Hippocampal formation (tissue), 2 donors: Measurements from ENCODE around the gene DYSF.
"Not testable (repeated sequence)": the region's sequence is repeated elsewhere in the genome, so short reads cannot be mapped to it uniquely, and the experiment has no call there.

Source experiments
- DNase-seq, 2 donors: peaks; one replicate each; lab custom pipeline; 2025; lab: John Stamatoyannopoulos, UW

Gene DYSF

DNA sequence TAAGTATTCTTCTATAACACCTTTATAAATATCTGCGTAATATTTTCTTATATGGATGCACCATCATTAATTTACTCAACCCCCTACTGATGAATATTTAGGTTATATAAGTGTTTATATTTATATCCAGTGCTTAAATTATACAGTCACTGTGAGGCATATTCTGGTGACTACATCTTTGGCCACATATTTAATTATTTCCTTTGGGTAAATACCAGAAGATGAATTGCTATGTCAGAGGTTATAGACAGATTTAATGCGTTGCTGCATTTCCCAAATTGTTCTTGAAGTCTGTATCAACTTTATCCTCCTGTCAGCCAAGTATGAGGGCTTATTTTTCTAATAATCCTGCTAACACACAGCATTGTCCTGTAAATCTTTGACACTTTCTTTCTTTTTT lies 18.7 kb downstream of the DYSF start:
- no peak for DNase-seq

DNA sequence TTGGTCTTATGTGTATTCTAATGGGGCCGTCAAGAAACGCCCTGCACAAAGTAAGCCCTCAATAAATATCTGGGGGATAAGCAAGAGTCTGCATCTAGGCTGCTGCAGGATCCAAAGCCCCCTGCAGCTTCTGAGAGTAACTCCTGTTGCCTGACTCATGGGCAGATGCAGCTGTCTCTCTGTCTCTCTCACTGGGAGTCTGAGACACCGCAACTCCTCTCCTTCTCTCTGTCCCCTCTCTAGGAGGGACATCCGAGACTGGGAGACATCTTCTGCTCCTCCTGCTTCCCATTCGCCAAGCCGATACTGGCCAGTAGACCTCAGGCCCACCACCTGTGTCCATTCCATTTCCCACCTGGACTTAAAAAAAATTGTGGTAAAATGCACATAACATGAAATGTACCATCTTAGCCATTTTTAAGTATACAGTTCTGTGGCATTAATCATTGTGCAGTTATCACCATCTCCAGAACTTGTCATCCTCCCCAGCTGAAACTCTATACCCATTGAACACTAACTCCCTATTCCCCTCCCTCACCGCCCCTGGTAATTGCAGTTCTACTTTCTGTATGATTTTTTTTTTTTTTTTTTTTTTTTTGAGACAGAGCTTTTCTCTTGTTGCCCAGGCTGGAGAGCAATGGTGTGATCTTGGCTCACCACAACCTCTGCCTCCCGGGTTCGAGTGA lies 20.1 kb downstream of the DYSF start:
- DNase-seq: no peak

DNA sequence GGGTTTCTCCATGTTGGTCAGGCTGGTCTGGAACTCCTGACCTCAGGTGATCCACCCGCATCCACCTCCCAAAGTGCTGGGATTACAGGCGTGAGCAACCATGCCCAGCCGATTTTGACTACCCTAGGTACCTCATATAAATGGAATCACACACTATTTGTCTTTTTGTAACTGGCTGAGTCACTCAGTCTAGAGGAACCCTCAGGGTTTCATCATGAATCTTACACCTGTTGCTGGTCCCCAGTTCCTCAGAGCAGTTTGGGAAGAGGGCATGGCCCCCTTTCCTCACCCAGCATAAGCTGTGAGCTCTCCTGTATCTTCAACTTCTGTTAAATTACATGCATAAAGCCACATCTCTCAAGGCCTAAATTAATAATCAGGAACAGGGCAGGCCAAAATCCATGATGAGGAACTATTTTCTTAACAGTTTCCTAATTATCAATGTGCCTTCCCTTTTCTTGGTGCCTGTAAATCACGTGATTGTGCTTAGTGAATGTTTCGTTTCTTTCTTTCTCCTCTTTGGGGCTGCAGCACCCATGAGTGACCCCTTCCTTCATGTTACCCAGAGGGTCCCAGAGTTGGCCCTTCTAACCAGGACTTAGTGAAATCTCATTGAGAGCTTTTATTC lies 20.9 kb downstream of the DYSF start:
- DNase-seq: no peak

DNA sequence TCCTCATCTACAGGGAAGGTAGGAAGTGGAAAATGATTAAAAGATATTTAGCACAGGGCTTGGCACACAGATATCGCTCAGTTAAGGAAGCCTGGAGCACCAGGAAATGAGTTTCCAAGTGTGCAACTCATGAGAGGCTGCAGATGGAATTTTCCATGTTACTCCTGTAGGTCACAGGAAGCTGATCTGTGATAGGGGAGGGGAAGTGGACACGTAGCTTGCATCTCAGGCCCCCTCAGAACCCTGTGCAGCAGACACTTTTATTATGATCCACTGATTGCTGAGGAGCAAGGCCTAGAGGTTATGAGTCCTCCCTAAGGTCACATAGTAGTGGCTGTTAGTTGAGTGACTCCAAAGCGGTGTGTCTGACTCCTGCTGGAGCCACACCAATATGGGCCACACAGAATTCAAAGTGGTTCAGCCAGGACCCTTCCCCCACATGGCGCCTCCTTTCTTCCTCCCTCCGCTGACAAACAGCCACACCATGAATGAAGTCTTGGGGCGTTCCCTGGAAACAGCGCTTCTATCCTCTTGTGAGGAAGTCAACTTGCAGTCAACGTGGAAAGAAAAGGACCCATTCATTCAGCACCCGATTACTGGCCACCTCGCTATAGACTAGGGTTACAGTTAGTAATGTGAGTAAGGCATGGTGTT lies 21.5 kb downstream of the DYSF start:
- DNase-seq: no peak

DNA sequence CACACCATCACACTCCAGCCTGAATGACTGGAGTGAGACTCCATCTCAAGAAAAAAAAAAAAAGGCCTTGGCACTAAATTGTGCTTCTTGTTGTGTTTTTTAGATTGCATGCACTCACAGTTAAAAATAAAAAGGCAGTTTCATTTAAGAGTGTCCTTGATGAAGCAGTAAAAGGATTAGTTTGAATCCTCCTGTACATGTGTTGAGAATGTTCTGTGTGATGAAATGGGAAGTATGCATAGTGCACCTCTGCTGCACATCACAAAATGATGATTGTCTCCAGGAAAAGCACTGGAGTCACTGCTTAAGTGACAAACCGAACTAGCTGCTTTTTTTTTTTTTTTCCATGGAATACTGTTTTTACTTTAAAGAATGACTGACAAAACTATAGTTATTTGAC lies 23.1 kb downstream of the DYSF start:
- DNase-seq: no peak

DNA sequence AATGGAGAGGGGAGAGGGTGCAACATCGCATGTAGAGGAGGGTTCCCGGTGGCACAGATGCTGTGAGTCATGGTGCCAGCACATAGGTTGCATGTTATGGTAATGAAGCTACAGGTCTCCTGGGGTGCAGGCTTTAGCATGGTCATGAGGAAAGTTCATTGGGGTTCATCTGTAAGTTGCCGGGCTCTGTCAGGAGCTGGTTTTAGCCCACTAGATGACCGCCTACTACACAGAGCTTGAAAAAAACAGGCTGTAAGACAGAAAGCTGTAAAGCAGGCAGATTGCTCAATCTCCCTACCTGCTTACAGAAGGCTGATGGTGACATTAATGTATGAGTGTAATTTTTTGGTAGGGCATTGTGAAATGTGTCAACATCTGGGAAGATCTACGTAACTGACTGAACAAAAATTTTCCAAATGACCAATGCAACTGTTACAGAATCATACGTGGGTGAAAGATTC lies 23.9 kb downstream of the DYSF start:
- no peak for DNase-seq

DNA sequence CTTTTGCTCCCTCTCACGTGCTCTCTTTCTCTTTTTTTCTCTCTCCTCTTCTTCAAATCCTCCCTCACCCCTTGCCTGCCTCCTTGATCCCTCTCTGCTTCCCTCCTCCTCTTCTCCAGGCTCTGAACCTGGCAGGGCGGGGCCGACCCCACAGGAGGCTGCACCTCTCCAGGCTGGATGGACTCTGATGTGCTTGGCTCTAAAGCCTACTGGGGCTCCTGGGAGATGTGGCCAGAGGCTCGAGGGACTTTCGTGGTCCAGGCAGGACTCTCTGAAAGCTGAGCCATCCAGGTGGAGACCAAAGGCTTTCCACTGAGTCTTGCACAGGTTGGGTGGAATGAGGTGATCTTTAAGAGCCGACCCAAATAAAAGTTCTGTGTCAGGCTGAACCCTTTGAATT lies 25.4 kb downstream of the DYSF start:
- DNase-seq: no peak

DNA sequence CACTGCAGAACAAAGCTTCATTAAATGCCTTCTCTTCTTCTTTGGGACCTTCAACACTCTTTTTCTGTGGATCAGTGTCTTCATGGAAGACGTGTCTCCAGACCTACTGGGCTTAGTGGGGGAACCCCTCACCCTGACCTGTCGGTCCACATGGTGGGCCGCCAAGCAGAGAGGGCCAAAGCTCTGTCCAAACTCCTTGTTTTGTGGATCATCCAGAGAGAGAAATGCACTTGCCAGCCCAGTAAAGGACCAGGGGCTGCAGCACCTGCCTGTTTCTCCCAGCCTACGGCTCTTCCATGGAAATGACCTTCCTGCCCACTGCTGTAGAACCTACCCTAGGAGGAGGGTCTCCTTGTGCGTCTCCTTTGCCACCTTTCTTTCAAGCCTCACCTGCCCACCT lies 25.9 kb downstream of the DYSF start:
- no peak for DNase-seq

DNA sequence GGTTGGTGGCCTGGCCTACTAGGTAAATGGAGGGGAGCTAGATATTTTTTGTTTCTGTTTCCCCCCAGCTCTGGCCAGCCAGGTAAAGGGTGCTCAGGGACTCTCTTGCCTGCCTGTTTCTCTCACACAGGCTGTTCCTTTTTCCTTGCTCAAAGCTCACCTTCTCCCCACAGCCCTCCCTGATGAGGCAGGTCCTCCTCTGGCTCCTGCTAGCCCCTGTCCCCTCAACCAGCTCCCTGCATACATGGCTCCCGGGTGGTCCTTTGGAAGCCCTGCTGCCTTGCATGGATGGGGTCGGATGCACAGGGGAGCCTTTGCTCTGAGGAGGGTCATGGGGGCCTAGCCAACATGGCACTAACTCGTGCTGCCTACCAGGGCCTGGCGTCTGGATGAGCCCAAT lies 27.8 kb downstream of the DYSF start:
- DNase-seq: no peak

DNA sequence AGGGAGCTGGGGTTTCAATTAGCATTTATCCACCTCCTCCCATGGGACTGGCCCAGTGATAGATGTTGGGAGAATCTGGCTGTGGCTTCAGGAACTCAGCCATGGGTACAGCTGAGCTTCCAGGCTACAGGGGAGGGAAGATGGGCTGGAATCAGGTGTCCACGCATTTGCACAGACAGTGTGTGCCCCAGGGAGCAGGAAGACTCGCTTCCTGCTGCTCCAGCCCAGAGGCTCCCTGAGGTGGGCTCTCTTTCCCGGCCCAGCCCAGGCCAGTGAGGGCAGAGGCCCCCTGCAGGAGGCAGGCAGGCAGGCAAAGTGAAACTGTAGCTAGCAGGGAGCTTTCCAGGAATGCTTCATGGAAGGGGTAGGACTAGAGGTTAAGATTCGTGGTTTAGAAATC lies 28.7 kb downstream of the DYSF start:
- no peak for DNase-seq

DNA sequence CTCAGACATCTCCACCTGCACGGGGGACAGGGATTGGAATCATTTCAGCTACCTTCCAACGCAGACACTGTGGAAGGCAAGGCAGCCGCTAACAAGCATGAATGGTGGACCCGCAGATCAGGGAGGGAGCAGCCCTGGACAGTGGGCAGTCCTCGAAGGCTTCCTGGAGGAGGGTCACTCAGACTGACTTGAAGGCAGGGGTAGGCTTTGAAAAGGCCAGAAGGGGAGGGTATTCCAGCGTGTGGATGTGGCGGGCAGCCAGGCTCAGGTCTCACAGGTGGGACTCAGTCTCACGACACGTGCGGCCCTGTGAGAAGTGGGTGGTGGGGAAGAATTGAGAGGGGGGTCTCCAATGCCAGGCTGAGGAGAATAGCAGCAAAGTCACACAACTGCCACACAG lies 29.9 kb downstream of the DYSF start:
- no peak for DNase-seq

DNA sequence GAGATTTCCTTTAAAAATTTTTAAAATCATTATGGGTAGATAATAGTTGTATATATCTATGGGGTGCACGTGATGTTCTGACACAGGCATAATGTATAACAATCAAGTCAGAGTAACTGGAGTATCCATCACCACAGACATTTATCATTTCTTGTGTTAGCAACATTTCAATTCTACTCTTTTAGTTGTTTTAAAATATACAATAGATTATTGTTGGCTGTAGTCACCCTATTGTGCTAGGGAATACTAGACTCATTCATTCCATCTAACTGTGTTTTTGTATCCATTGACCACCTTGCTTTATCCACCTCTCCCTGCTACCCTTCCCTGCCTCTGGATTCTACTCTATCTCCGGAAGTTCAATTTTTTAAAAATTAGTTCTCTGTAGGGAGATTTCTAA lies 31.0 kb downstream of the DYSF start:
- DNase-seq: no peak

DNA sequence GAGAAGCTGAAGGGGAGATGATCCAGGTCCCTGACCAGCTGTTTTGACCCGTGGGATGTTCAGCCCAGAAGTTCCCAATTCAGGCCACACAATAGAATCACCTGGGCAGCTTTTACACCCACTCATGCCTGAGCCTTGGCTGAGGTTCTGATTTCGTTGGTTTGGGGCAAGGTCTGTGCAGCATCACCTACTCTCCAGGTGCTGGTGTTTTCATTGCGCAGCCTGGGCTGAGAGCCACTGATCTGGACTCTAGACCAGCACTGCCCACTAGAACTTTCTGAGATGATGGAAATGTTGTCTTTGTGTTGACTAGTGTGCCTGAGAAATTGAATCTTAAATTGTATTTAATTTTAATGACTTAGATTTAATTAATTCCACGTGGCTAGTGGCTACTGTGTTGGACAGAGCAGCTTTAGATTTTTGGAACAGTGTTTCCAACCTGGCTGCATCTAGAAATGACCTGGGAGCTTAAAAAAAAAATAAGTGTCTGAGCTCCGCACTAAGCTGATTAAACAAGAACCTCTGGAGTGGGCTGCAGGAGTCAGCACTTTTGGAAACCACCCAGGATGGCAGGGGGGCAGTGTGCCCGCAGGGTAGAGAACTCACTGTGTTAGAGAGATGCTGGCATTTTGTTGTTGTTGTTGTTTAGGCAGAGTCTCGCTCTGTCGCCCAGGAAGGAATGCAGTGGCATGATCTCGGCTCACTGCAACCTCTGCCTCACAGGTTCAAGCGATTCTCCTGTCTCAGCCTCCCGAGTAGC lies 33.7 kb downstream of the DYSF start:
- no peak for DNase-seq

DNA sequence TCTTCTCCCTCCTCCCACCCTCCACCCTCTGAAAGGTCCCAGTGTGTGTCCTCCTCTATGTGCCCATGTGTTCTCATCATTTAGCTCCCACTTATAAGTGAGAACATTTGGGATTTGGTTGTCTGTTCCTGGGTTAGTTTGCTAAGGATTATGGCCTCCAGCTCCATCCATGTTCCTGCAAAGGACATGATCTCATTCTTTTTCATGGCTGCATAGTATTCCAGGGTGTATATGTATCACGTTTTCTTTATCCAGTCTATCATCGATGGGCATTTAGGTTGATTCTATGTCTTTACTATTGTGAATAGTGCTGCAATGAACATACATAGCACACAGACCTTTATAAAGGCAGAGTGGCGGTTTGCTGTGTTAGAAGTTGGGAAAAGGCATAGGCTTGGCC lies 38.2 kb downstream of the DYSF start:
- not testable (repeated sequence) for DNase-seq

DNA sequence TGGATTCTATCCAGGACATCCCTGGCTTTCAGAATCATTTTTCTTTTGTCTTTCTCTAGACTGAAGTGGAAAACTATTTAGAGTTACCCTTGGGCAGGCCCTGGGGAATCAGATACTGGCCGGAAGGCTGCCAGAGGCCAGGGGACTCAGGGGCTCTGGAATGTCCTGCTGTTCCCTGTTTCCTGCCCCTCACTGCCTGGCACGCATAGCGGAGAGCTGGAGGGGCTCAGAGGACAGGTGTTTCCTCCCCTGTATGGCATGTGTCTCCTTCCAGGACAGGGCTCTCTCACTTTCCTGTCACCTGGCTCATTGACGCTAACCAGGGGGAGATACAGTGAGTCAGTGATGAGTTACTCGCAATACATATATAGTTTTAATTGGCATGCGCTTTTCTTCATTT lies 38.8 kb downstream of the DYSF start:
- DNase-seq: no peak

DNA sequence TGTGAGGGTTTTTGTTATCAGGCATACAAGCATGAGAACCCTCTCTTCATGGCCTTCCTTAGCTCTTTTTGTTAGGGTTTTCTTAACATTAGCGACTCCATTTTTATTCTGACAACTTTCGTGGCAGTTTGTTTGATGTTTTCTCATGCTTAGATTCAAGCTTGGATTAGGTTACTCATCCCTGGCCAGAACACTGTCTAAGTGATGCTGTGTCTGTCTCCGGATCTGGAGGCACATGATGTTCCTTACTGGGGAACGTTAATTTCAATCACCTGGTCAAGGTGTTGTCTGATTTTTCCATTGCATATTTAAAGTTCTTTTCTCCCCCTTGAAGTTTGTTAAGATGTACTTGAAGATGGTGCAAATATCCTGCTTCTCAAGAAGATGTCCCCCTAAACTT lies 40.7 kb downstream of the DYSF start:
- no peak for DNase-seq

DNA sequence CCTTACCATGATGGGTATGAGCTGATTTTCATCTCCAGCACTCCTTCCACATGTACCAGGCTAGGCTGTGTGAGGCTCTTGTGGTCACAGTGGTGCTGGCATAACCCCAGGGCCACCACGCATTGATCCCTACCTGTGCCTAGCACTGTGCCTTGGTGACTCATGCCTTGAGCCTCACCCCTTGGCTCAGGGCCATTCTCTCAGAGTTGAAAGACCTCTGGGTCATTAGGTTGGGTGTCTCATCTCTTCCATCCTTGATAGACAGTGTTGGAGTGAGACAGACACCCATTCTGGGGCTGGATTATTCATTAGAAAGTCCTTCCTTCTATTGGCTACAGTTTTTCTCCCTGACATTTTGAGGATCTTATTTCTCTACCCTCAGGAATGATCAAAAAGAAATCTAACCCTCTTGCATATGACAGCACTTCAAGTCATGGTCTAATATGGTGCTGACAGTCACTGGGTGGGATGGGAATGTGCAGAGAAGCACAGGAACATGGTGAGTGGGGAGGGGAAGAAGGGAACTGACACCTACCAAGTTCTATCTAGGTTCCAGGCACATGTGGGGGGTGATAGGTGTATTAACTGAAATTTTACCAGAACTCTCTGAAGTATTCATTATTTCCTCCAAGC lies 41.3 kb downstream of the DYSF start:
- DNase-seq: no peak

DNA sequence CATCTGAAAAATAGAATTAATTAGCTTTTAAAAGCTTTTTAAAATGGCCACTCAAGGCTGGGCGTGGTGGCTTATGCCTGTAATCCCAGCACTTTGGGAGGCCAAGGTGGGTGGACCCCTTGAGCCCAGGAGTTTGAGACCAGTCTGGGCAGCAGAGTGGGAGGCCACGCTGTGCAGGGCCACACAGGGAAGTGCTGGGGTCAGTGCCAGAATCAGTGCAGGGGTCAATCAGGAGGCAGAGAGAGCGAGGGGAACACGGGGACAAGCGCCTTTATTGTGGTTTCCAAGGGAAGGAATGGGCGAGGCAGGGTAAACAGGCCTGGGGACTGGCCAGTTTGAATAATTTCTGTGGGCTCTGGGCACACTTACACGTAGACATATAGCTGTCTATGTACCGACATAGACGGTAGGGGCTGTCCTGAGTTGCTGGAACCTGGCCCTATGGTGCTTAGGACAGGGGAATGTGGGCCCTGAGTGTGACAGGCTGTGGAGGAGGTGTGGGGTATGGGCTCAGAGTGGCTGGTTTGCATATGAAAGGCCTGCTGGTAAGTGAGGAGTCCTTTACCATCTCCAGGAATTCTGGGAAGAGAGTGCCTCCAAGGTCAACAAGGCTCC lies 42.9 kb downstream of the DYSF start:
- DNase-seq: no peak

DNA sequence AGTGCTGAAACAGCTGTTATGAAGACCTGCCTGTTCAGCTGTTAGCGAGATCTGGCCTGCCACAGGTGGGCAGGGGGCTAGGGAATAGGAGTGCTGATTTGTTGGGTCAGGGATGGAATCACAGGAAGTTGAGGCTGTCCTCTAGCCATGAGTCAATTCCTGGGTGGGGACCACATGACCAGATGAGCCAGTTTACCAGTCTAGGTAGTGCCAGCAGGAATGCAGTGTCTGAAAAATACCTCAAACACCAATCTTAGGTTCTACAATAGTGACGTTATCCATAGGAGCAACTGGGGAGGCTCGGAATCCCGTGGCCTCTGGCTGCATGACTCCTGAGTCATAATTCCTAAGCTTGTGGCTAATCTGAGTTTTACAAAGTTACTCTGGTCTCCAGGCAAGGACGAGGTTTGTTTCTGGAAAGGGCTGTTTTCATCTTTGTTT lies 44.9 kb downstream of the DYSF start:
- no peak for DNase-seq

DNA sequence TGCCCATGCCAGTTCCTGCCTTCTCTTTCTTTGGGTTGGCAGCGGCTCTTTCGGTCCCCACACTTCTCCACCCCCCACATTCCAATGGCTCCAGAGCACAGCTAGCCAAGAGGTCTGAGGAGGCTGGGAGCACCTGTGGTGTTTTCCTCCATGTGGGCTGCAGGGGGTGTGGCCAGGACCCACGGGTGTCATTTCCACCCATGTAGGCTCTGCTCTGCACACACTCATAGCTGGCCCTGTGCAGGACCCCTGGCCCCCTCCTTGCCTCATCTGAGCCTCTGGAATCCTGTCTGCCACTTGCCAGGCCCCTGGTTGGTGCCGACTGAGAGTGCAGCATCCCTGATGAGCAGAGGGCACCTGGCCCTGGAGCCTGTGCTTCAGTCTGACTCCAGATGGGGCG lies 46.3 kb downstream of the DYSF start:
- no peak for DNase-seq

DNA sequence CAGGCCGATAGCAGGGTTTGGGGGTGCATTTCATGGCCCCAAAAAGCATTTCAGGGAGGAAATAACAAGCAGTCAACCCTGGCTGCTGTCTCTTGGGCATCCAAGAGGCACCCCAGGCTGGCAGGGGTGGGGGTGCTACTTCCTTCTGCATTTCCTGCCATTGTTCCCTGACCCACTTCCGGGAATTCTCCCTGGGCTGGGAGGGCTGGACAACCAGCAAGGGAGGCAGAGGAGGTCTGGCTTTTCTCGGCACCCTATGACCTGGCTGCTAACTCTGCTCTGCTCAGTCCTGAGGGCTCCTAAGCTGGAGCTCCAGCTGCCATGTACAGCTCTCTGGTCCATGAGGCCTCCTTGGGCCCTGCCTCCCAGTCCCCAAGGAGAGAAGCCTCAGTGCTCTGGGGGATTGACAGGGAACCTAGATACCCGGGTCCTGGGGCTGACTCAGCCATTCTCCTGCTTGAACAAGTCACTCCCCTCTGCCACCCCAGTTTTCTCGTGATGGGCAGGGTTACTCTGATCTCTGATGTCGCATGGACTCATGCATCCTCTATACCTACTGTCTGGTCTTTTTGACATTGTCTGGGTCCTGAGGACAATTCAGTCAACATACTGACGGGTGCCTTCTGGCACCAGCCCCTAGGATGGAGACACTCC lies 47.2 kb downstream of the DYSF start:
- no peak for DNase-seq
